Karpas-422 (cell line): ENCODE data around the gene SYAP1. TPM values are rescaled to one million over a fixed set of nuclear protein-coding genes. Genes with fewer than 3 reads are reported as not detected.

ENCODE experiments used
- DNase-seq: peaks from one replicate; pipeline ENCODE4 v3.0.0-alpha.2; 2015
- H2AFZ ChIP-seq: fragments of 200-600 bp; sonication (generic); 2 replicates; pipeline ENCODE4 v1.6.1; 2014; ENCODE audit warnings: antibody characterized with exemption, low read length, mixed read lengths
- H3K27ac ChIP-seq: fragments of 200-600 bp; sonication (generic); 2 replicates; pipeline ENCODE4 v1.5.1; 2014; ENCODE audit warnings: mild to moderate bottlenecking, low read length, moderate library complexity
- H3K27me3 ChIP-seq: fragments of 200-600 bp; sonication (generic); 2 replicates; pipeline ENCODE4 v1.6.1; 2014; ENCODE audit warnings: low read length, mixed read lengths
- H3K36me3 ChIP-seq: fragments of 200-600 bp; sonication (generic); 2 replicates; pipeline ENCODE4 v1.6.1; 2014; ENCODE audit warnings: low read length, mixed read lengths; ENCODE audit not compliant: insufficient read depth
- H3K4me1 ChIP-seq: fragments of 200-600 bp; sonication (generic); 2 replicates; pipeline ENCODE4 v1.6.1; 2014; ENCODE audit warnings: mild to moderate bottlenecking, low read length, mixed read lengths
- H3K4me2 ChIP-seq: fragments of 200-600 bp; sonication (generic); 2 replicates; pipeline ENCODE4 v1.6.1; 2014; ENCODE audit warnings: low read length, low read depth, mild to moderate bottlenecking; ENCODE audit not compliant: poor library complexity, severe bottlenecking
- H3K4me3 ChIP-seq: fragments of 200-600 bp; sonication (generic); 2 replicates; pipeline ENCODE4 v1.5.1; 2014; ENCODE audit warnings: mild to moderate bottlenecking, antibody characterized with exemption, low read length, mixed read lengths
- H3K79me2 ChIP-seq: fragments of 200-600 bp; sonication (generic); 2 replicates; pipeline ENCODE4 v1.6.1; 2014; ENCODE audit warnings: mild to moderate bottlenecking, low read length, mixed read lengths
- H3K9ac ChIP-seq: fragments of 200-600 bp; sonication (generic); 2 replicates; pipeline ENCODE4 v1.6.0; 2014; ENCODE audit warnings: low read length
- H3K9me2 ChIP-seq: fragments of 200-600 bp; sonication (generic), shearing (Covaris generic); replicated peaks from 2 replicates; pipeline ENCODE4 v1.6.0; 2014; ENCODE audit warnings: mild to moderate bottlenecking, low read length, moderate library complexity; ENCODE audit not compliant: insufficient read depth
- H3K9me3 ChIP-seq: fragments of 300-700, 200-600 bp; sonication (generic); 2 replicates; pipeline ENCODE4 v1.6.1; 2014; ENCODE audit warnings: low read length, mixed read lengths
- H4K20me1 ChIP-seq: fragments of 200-600 bp; sonication (generic); 2 replicates; pipeline ENCODE4 v1.6.1; 2014; ENCODE audit warnings: mild to moderate bottlenecking, antibody characterized with exemption, low read length, low read depth; ENCODE audit not compliant: insufficient read depth
- total RNA-seq: library from RNA; depleted of rRNA; stranded (reverse); fragments of >200 nt; shearing (Covaris generic); gene quantifications from 2 replicates; pipeline ENCODE4 v1.2.3, GENCODE V29; 2014; ENCODE audit warnings: low replicate concordance

Gene SYAP1
- total RNA-seq, 1 experiment from 2014 or later = 31.2 TPM

DNA sequence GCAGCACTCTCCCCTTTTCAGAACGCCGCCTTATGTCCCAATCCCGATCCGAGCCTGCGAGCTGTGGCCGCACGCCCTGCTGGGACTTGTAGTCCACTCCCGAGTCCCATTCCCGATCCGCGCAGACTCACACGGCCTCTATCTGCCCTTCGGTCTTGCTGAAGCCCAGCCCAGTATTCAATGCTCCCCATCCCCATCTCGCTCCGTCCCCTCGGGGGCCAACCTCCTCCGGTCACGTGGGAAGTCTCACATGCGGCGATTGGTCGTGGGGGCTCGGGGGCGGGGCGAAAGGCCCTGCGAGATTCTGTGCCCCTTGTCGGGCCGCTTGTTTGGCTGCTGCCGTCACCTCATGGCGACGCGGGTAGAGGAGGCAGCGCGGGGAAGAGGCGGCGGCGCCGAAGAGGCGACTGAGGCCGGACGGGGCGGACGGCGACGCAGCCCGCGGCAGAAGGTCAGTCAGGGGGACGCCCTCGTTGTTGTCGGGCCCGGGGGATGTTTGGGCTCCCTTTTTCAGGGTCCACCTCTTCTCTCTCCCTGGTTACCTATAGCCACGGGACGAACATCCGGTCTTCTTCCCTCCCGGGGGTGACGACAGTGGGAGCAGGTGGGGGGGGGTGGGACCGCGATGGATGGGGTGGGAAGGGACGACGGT, 66.9 kb downstream of the SYAP1 start, which contains the start of gene TXLNG:
TXLNG (plus strand) TSS at position 328 of the 652 bp plus-strand sequence; CDS start at position 350, 22 bp downstream.
- H4K20me1 ChIP-seq = peaks cover 6% of the 10 kb centered on the region; the same call in 1 of the 2 replicates
- H3K9ac ChIP-seq = peak within 1 kb of the TSS; percentile 88
- H3K27ac ChIP-seq = peak within 1 kb of the TSS; percentile 62
- peak; percentile 100 for DNase-seq
- H3K4me3 ChIP-seq = peak within 1 kb of the TSS; percentile 79
- H3K9me2 ChIP-seq = no peaks in the 10 kb centered on the region
- no peaks in the 10 kb centered on the region for H3K9me3 ChIP-seq
- peaks cover 32% of the 10 kb centered on the region for H3K4me1 ChIP-seq
- H2AFZ ChIP-seq = peak within 1 kb of the TSS; percentile 89
- H3K4me2 ChIP-seq = peak within 1 kb of the TSS; percentile 87
- no peaks in the 10 kb centered on the region for H3K27me3 ChIP-seq
- H3K79me2 ChIP-seq = peaks cover 49% of the 10 kb centered on the region
- peaks cover 17% of the 10 kb centered on the region for H3K36me3 ChIP-seq

DNA sequence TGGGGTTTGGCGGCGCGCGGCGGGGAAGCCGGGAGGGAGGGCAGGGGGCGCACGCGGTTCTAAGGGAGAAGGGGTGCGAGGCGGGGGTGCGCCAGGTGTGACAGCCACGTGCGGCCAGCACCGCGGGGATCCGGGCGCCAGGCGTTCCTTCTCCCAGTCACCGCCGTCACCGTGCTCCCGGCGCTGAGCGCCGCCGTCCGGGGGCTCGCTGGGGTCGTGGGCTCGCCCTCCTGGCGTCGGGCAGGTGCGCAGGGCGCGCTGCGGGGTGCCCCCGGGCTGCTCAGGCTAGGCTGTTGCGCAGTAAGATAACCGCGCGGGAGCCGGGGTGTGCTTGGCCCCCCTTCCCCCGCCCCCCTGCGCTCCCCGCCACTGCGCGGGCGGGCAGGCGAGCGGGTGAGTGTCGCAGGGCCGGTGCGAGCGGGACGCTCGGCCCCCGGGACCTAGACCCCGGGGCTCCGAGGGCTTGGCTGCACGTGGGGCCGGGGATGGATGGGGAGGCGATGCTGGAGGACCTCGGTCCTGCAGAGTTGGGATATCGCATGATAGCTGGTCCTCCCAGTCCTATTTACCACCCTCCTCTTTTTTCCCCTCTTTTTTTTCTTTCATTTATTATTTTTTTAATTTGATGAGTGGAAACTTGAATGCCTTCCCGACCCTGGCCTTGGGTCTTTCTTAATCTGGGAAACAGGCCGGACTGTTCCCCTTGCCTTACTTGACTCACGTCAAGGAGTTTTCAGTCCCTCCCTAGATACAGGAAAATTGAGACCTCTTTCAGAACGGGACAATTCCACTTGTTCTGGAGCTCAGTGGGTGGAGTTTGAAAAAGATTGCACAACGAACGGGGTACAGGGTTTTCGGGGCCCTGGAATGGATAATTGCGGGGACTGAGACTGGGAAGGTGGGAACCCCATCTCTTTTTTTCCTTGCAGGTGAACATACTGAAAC, 67.7 kb downstream of the SYAP1 start:
- Histone ChIP-seq H3K27ac (peak overlapping the region; percentile 62), H3K9ac (peak overlapping the region; percentile 88), H3K4me3 (peak overlapping the region; percentile 79), H3K4me2 (peak overlapping the region; percentile 78), H3K4me1 (peaks cover 32% of the 10 kb centered on the region), H4K20me1 (peaks cover 10% of the 10 kb centered on the region; the same call in 1 of the 2 replicates), H3K27me3 (no peaks in the 10 kb centered on the region), H3K79me2 (peaks cover 56% of the 10 kb centered on the region), H3K36me3 (peaks cover 20% of the 10 kb centered on the region), H3K9me3 (no peaks in the 10 kb centered on the region), H3K9me2 (no peaks in the 10 kb centered on the region), H2AFZ (no peak overlapping the region)
- DNase-seq = peak; percentile 78

DNA sequence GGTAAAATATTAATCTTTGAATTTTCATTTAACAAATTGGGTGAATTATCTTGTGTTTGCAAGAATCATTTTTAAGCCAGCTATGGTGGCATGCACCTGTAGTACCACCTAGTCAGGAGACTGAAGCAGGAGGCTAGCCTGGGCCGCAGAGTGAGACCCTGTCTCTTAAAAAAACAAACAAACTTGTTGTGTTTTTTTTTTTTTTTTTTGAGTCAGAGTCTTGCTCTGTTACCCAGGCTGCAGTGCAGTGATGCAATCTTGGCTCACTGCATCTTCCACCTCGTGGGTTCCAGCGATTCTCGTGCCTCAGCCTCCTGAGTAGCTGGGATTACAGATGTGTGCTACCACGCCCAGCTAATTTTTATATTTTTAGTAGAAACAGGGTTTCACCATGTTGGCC, 69.1 kb downstream of the SYAP1 start:
- H3K36me3 ChIP-seq = peaks cover 24% of the 10 kb centered on the region
- H3K9ac ChIP-seq = peak overlapping the region; percentile 88; the same call in 1 of the 2 replicates
- H3K4me3 ChIP-seq = peak overlapping the region; percentile 79; the same call in 1 of the 2 replicates
- DNase-seq = no peak
- H2AFZ ChIP-seq = no peak overlapping the region
- peaks cover 32% of the 10 kb centered on the region for H3K4me1 ChIP-seq
- no peaks in the 10 kb centered on the region for H3K27me3 ChIP-seq
- H3K79me2 ChIP-seq = peaks cover 66% of the 10 kb centered on the region
- no peaks in the 10 kb centered on the region for H3K9me2 ChIP-seq
- H3K4me2 ChIP-seq = peak overlapping the region; percentile 78
- H4K20me1 ChIP-seq = peaks cover 13% of the 10 kb centered on the region; the same call in 1 of the 2 replicates
- H3K9me3 ChIP-seq = no peaks in the 10 kb centered on the region
- peak overlapping the region; percentile 62; the same call in 1 of the 2 replicates for H3K27ac ChIP-seq

DNA sequence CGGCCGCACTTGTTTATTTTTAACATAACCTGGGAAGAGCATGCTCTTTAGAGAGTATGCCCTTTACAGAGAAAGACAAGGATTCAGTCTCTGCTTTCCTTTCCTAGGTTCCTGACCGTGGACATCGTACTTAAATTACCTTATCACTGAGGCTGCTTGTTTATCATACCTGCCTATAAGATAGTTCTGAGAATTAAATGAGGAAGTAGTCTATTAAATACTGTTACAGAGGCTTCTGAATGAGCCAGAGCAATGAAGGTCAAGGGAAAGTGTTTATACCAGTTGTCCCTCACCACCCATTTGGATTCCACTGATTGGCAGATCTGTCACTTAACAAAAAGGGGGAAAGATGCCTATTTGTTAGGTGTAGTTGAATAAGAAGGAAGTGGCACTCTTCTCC, 76.9 kb downstream of the SYAP1 start:
- no peak overlapping the region for H2AFZ ChIP-seq
- no peaks in the 10 kb centered on the region for H3K9me2 ChIP-seq
- H3K36me3 ChIP-seq = peaks cover 35% of the 10 kb centered on the region

DNA sequence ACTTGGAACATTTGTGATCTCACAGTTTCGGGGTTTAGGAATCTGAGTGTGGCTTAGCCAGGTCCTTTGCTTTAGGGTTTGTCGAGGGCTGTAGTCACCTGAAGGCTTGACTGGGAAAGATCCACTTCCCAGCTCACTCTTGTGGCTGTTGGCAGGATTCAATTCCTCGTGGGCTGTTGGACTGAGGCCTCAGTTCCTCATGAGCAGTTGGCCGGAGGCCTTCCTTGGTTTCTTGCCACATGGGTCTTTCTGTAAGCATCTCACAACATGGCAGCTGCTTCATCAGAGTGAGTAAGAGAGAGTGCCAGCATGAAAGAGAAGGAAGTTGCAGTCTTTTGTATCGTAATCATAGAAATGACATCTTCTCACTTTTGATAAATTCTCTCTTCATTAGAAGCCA, 77.9 kb downstream of the SYAP1 start:
- Histone ChIP-seq H3K27ac (no peak overlapping the region), H3K36me3 (peaks cover 33% of the 10 kb centered on the region), H2AFZ (no peak overlapping the region), H3K9me2 (no peaks in the 10 kb centered on the region), H3K4me2 (no peak overlapping the region), H3K9me3 (no peaks in the 10 kb centered on the region), H3K4me1 (no peaks in the 10 kb centered on the region), H3K79me2 (peaks cover 82% of the 10 kb centered on the region), H3K9ac (no peak overlapping the region), H3K4me3 (no peak overlapping the region), H3K27me3 (no peaks in the 10 kb centered on the region), H4K20me1 (peaks cover 17% of the 10 kb centered on the region)
- DNase-seq = peak; percentile 37

More for the DNA sequence above, 76.9 kb downstream of the SYAP1 start:
- Histone ChIP-seq H4K20me1 (peaks cover 23% of the 10 kb centered on the region), H3K4me1 (no peaks in the 10 kb centered on the region), H3K9ac (no peak overlapping the region), H3K9me3 (no peaks in the 10 kb centered on the region), H3K79me2 (peaks cover 85% of the 10 kb centered on the region), H3K4me3 (no peak overlapping the region), H3K27ac (no peak overlapping the region), H3K4me2 (no peak overlapping the region), H3K27me3 (no peaks in the 10 kb centered on the region)
- DNase-seq = peak; percentile 33

DNA sequence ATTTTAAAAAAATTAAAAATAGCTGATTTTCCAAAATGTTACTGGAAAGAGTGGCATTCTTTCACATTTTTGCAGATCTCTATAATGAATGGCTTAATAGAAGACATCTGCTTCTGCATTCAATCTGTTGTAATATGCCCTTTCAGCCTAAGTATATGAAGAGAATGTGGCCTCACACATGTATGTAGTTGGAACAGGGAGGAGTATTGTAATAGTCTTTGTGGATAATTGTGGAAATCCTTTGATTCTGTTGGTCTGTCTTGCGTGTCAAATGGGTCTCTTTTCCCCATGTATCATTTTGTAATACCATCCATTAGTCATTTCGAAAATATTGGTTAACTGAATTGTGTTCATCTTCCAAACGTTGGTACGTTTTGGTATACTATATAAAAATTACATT, 78.4 kb downstream of the SYAP1 start:
- no peaks in the 10 kb centered on the region for H3K9me2 ChIP-seq
- no peaks in the 10 kb centered on the region for H3K4me1 ChIP-seq
- H3K27ac ChIP-seq = no peak overlapping the region
- peaks cover 32% of the 10 kb centered on the region for H3K36me3 ChIP-seq
- DNase-seq = no peak
- H3K9me3 ChIP-seq = no peaks in the 10 kb centered on the region
- H3K4me2 ChIP-seq = no peak overlapping the region
- H3K79me2 ChIP-seq = peaks cover 85% of the 10 kb centered on the region
- no peaks in the 10 kb centered on the region for H3K27me3 ChIP-seq
- H2AFZ ChIP-seq = no peak overlapping the region
- H3K4me3 ChIP-seq = no peak overlapping the region
- no peak overlapping the region for H3K9ac ChIP-seq
- H4K20me1 ChIP-seq = peaks cover 17% of the 10 kb centered on the region

DNA sequence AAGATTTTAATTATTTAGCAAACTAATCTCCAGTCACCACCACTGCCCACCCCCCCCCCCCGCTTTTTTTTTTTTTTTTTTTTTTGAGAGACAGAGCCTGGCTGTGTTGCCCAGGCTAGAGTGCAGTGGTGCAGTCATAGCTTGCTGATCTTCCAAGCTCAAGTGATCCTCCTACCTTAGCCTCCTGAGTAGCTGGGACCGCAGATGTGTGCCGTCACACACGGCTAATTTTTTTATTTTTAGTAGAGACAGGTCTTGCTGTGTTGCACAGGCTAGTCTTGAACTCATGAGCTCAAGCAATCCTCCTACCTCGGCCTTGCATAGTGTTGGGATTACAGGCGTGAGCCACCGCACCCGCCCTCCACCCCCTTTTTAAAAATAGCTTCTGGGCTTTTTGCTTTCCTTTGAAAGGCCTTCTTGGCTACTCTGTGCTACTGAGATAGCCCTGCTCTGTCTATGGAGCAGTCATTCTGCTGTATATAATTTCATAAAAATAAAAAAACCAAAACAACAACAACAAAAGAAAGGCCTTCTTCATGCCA, 85.6 kb downstream of the SYAP1 start:
- H3K4me1 ChIP-seq = peaks cover 42% of the 10 kb centered on the region
- peaks cover 84% of the 10 kb centered on the region for H3K79me2 ChIP-seq
- peak overlapping the region; percentile 94 for H3K4me2 ChIP-seq
- H3K4me3 ChIP-seq = peak overlapping the region; percentile 55
- peaks cover under 1% of the 10 kb centered on the region; the same call in 1 of the 2 replicates for H4K20me1 ChIP-seq
- H3K9me2 ChIP-seq = no peaks in the 10 kb centered on the region
- peaks cover 20% of the 10 kb centered on the region for H3K36me3 ChIP-seq
- H3K27me3 ChIP-seq = no peaks in the 10 kb centered on the region
- no peaks in the 10 kb centered on the region for H3K9me3 ChIP-seq
- peak overlapping the region; percentile 52 for H3K9ac ChIP-seq
- DNase-seq = peak; percentile 90
- peak overlapping the region; percentile 93 for H3K27ac ChIP-seq
- no peak overlapping the region for H2AFZ ChIP-seq
